Nephron progenitor cell (in vitro differentiated cells): Measurements from ENCODE around the gene FBXO5.

ENCODE experiments used
- DNase-seq: peaks from one replicate; pipeline ENCODE4 v3.0.0; 2021
- H3K27ac Mint-ChIP-seq: 2 replicates; pipeline ENCODE4 v1.8.0; 2021; ENCODE audit warnings: mild to moderate bottlenecking, moderate library complexity, mixed read lengths
- H3K27me3 Mint-ChIP-seq: 2 replicates; pipeline ENCODE4 v1.8.0; 2021; ENCODE audit warnings: mild to moderate bottlenecking, low read depth, mixed read lengths; ENCODE audit not compliant: poor library complexity
- H3K36me3 Mint-ChIP-seq: 2 replicates; pipeline ENCODE4 v1.8.0; 2021; ENCODE audit warnings: low read depth, mixed read lengths
- H3K4me1 Mint-ChIP-seq: 2 replicates; pipeline ENCODE4 v1.8.0; 2021; ENCODE audit warnings: mixed read lengths
- H3K4me3 Mint-ChIP-seq: 2 replicates; pipeline ENCODE4 v1.8.0; 2021; ENCODE audit warnings: mild to moderate bottlenecking, moderate library complexity, mixed read lengths
- H3K9me3 Mint-ChIP-seq: 2 replicates; pipeline ENCODE4 v1.8.0; 2021; ENCODE audit warnings: mild to moderate bottlenecking, moderate library complexity, mixed read lengths
- TF ChIP-seq, protein P1 (sequence below): fragments of 200-600 bp; sonication (generic); IDR thresholded peaks from 2 replicates; pipeline ENCODE4 v1.5.0; 2021; ENCODE audit warnings: antibody characterized with exemption

Gene FBXO5

DNA sequence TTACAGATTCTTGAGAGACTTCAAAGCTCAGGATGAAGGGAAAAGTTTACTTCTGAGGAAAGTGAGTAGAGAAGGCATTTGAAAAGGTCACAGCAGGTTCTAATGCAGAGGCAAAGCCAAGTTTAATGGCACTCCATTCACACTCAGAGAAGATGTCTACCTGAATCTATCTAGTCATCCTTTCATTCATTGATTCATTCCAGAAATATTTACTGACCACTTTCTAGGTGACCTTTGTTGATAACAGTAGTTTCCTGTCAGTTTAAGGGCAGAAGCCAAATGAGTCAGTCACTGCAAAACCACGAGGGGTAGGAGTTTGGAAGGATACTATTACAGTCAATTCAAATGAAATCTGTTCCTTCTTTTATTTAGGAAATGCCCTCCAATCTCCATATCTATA, 30.8 kb downstream of the FBXO5 start:
- H3K4me1 Mint-ChIP-seq = no peaks in the 10 kb centered on the region
- TF ChIP-seq, protein P1, sequence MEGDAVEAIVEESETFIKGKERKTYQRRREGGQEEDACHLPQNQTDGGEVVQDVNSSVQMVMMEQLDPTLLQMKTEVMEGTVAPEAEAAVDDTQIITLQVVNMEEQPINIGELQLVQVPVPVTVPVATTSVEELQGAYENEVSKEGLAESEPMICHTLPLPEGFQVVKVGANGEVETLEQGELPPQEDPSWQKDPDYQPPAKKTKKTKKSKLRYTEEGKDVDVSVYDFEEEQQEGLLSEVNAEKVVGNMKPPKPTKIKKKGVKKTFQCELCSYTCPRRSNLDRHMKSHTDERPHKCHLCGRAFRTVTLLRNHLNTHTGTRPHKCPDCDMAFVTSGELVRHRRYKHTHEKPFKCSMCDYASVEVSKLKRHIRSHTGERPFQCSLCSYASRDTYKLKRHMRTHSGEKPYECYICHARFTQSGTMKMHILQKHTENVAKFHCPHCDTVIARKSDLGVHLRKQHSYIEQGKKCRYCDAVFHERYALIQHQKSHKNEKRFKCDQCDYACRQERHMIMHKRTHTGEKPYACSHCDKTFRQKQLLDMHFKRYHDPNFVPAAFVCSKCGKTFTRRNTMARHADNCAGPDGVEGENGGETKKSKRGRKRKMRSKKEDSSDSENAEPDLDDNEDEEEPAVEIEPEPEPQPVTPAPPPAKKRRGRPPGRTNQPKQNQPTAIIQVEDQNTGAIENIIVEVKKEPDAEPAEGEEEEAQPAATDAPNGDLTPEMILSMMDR = no peak
- H3K27ac Mint-ChIP-seq = no peak overlapping the region
- no peaks in the 10 kb centered on the region for H3K27me3 Mint-ChIP-seq
- no peaks in the 10 kb centered on the region for H3K9me3 Mint-ChIP-seq
- no peak overlapping the region for H3K4me3 Mint-ChIP-seq
- no peaks in the 10 kb centered on the region for H3K36me3 Mint-ChIP-seq
- DNase-seq = no peak

DNA sequence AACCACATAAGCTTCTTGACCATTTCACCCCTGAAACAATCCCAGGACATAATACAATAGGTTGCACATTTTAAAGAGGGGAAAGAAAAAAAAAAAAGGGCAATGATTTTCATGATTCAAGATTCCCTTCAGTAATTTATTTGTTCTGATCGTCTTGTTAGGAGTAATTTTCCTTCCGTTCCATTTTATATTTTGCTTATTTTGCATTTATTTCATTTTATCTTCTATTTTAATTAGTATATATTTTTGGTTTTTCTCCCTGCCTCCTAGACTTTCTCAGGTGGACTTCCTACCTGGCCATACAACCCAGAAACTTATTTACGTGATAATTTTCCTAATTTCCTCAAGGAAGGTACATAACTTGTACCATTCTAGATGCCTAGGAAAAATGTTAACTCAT, 32.6 kb downstream of the FBXO5 start:
- TF ChIP-seq, protein P1 = no peak
- Mint-ChIP-seq H3K27me3 (no peaks in the 10 kb centered on the region), H3K27ac (no peak overlapping the region), H3K36me3 (no peaks in the 10 kb centered on the region), H3K4me3 (no peak overlapping the region), H3K4me1 (no peaks in the 10 kb centered on the region), H3K9me3 (no peaks in the 10 kb centered on the region)
- no peak for DNase-seq

DNA sequence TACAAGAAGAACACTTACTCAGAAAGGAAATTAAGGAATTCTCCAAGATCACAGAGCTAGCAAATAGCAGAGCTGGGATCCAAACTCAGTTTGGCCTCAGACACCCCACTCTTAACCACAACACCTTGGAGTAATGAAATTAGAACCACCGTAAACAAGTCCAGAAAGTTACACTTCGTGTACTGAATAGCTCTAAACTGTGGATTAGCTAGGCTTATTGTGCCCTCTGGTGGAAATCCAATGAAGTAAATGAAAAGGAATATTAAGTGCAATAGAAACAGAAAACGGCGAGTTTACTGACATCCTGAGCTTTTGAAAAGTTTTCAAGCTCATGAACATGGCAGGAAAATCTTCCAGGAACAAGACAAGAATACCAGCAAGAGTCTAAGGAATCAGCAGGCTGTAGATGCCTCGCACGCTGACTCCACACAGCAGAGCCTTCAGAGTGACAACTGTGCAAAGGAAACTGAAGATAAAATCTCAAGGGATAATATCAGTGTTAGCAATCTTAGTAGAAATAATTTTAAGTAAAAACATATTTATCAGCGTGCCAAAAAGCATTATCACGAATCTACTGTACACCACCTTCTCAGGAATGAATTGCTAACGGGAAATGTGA, 34.6 kb downstream of the FBXO5 start:
- Mint-ChIP-seq H3K27me3 (no peaks in the 10 kb centered on the region), H3K9me3 (no peaks in the 10 kb centered on the region), H3K27ac (no peak overlapping the region), H3K36me3 (no peaks in the 10 kb centered on the region), H3K4me1 (no peaks in the 10 kb centered on the region), H3K4me3 (no peak overlapping the region)
- TF ChIP-seq, protein P1 = peak; percentile 60
- no peak for DNase-seq

DNA sequence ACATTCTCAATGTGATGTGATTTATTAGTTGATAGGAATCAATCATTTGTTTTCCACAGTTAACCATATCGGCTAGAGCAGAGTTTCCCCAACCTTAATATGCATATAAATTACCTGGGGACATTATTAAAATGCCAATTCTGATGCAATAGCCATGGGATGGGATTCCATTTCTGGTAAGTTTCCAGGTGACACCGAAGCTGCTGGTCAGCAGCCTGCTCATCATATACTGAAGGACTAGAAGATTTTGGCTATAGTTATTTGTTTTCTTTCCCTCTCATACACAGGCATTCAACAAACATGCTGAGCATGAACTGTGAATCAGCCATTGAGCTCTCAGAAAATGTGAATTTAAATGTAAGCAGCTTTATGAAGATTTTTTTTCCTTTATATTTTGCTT, 35.8 kb downstream of the FBXO5 start:
- Mint-ChIP-seq H3K4me3 (no peak overlapping the region), H3K4me1 (no peaks in the 10 kb centered on the region), H3K36me3 (no peaks in the 10 kb centered on the region), H3K9me3 (no peaks in the 10 kb centered on the region), H3K27me3 (peaks cover 5% of the 10 kb centered on the region), H3K27ac (no peak overlapping the region)
- no peak for DNase-seq
- TF ChIP-seq, protein P1 = no peak

DNA sequence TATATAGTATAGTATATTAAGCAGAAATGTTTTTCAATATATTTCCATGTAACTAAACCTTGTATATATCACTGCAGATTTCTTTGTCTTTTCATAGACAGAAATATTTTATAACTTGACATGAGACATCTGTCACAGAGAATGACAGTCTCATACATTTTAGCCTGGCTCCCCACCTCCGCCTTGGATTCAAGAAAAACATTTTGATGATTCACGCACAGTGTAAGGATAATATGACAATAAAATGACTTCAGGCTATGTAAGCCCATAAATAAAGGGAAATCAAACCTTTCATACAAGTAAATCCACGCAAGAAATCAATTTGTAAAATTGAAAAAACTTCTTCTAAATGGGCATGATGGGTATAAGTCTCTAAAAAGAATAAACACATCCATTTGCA, 36.4 kb downstream of the FBXO5 start:
- Mint-ChIP-seq H3K9me3 (no peaks in the 10 kb centered on the region), H3K27ac (no peak overlapping the region), H3K27me3 (peaks cover 6% of the 10 kb centered on the region)

More for the DNA sequence above, 36.4 kb downstream of the FBXO5 start:
- TF ChIP-seq, protein P1 = no peak
- no peak for DNase-seq
- Mint-ChIP-seq H3K36me3 (no peaks in the 10 kb centered on the region), H3K4me1 (no peaks in the 10 kb centered on the region), H3K4me3 (no peak overlapping the region)
